Loucy (cell line): ENCODE measurements around the gene MANEAL.

Source experiments
- H2AFZ ChIP-seq: fragments of 200-600 bp; sonication (generic); 2 replicates; pipeline ENCODE4 v1.6.0; 2016; ENCODE audit warnings: antibody characterized with exemption, mild to moderate bottlenecking, low read length, moderate library complexity
- H3F3A ChIP-seq: fragments of 200-600 bp; 2 replicates; pipeline ENCODE4 v1.6.0; 2016; ENCODE audit warnings: antibody characterized with exemption, low read depth, mild to moderate bottlenecking
- H3K27me3 ChIP-seq: fragments of 200-600 bp; sonication (generic); 2 replicates; pipeline ENCODE4 v1.6.1; 2014; ENCODE audit warnings: low read length, mild to moderate bottlenecking; ENCODE audit not compliant: insufficient read depth, poor library complexity, severe bottlenecking
- H3K36me3 ChIP-seq: fragments of 200-600 bp; sonication (generic); 2 replicates; pipeline ENCODE4 v1.6.1; 2016; ENCODE audit warnings: low read length; ENCODE audit not compliant: insufficient read depth
- H3K4me1 ChIP-seq: fragments of 200-600 bp; sonication (generic); 2 replicates; pipeline ENCODE4 v1.5.1; 2014; ENCODE audit warnings: low read length, mild to moderate bottlenecking; ENCODE audit not compliant: insufficient read depth, poor library complexity, severe bottlenecking
- H3K4me2 ChIP-seq: fragments of 200-600 bp; sonication (generic); 2 replicates; pipeline ENCODE4 v1.6.0; 2014; ENCODE audit warnings: antibody characterized with exemption, low read length, low read depth, mild to moderate bottlenecking; ENCODE audit not compliant: poor library complexity, severe bottlenecking
- H3K4me3 ChIP-seq: fragments of 200-600 bp; sonication (generic); 2 replicates; pipeline ENCODE4 v1.5.1; 2014; ENCODE audit warnings: low read length, mild to moderate bottlenecking, mixed read lengths; ENCODE audit not compliant: poor library complexity, severe bottlenecking
- H3K79me2 ChIP-seq: fragments of 200-600 bp; sonication (generic); 2 replicates; pipeline ENCODE4 v1.6.1; 2014; ENCODE audit warnings: low read length; ENCODE audit not compliant: insufficient read depth
- H3K9ac ChIP-seq: fragments of 200-600 bp; sonication (generic); 2 replicates; pipeline ENCODE4 v1.6.0; 2014; ENCODE audit warnings: mild to moderate bottlenecking, low read depth, low read length, moderate library complexity; ENCODE audit not compliant: poor library complexity, severe bottlenecking
- H3K9me2 ChIP-seq: fragments of 200-600 bp; sonication (generic); replicated peaks from 2 replicates; pipeline ENCODE4 v1.6.1; 2016; ENCODE audit warnings: low read depth, low read length, mixed read lengths
- H3K9me3 ChIP-seq: fragments of 200-600 bp; sonication (generic); 2 replicates; pipeline ENCODE4 v1.6.1; 2014; ENCODE audit warnings: mild to moderate bottlenecking, antibody characterized with exemption, low read length, low read depth; ENCODE audit not compliant: insufficient read depth
- H4K20me1 ChIP-seq: fragments of 200-600 bp; sonication (generic); 2 replicates; pipeline ENCODE4 v1.6.0; 2014; ENCODE audit warnings: antibody characterized with exemption, low read length, mild to moderate bottlenecking; ENCODE audit not compliant: insufficient read depth, poor library complexity, severe bottlenecking
- CTCF ChIP-seq: fragments of 200-600 bp; sonication (generic); conservative IDR thresholded peaks from 2 replicates; pipeline ENCODE4 v1.5.1; 2014; ENCODE audit warnings: mild to moderate bottlenecking, antibody characterized with exemption, low read length
- EZH2phosphoT487 ChIP-seq: fragments of 200-600 bp; IDR thresholded peaks from 2 replicates; pipeline ENCODE4 v1.6.1; 2018; ENCODE audit warnings: antibody characterized with exemption, mild to moderate bottlenecking, moderate library complexity, borderline replicate concordance

Gene MANEAL

GRCh38 chr1:37828410-37829074 is 34.9 kb downstream of the MANEAL start:
- Histone ChIP-seq H3K4me1 (no peaks in the 10 kb centered on the region), H3F3A (no peaks in the 10 kb centered on the region), H3K36me3 (peaks cover 54% of the 10 kb centered on the region; the same call in 1 of the 2 replicates)

DNA sequence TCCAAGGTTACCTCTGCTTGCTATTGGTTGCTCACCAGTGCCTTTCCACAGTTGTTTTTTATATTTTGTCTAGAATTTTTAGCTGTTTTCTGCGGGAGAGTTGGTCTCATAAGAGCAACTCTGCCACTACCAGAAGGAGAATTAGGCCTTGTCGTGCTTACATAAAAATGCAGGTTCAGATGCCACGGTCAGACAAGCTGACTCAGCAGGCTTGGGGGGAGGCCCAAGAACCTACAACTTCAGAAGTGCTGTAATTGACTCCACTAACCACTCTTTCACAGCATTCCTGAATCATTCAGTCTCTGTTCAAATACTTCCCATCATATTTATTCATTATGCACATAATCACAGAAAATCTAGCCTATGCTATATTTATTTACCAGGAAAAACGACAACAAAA is 37.5 kb downstream of the MANEAL start:
- H3K27me3 ChIP-seq, result no peaks in the 10 kb centered on the region
- H3K9me3 ChIP-seq, result no peaks in the 10 kb centered on the region
- no peak overlapping the region for H2AFZ ChIP-seq
- H3K9me2 ChIP-seq, result no peaks in the 10 kb centered on the region
- no peaks in the 10 kb centered on the region for H3K4me1 ChIP-seq
- H3K36me3 ChIP-seq, result peaks cover 71% of the 10 kb centered on the region; the same call in 1 of the 2 replicates
- H3K4me2 ChIP-seq, result no peak overlapping the region
- no peak overlapping the region for H3K4me3 ChIP-seq
- TF ChIP-seq EZH2phosphoT487, result no peak
- TF ChIP-seq CTCF, result no peak
- no peaks in the 10 kb centered on the region for H3K79me2 ChIP-seq
- no peaks in the 10 kb centered on the region for H3F3A ChIP-seq
- H4K20me1 ChIP-seq, result no peaks in the 10 kb centered on the region
- H3K9ac ChIP-seq, result no peak overlapping the region

More at GRCh38 chr1:37828410-37829074, 34.9 kb downstream of the MANEAL start:
- Histone ChIP-seq H3K4me2 (no peak overlapping the region), H3K9ac (no peak overlapping the region), H3K9me3 (no peaks in the 10 kb centered on the region), H3K9me2 (no peaks in the 10 kb centered on the region), H3K4me3 (no peak overlapping the region), H4K20me1 (no peaks in the 10 kb centered on the region), H3K79me2 (no peaks in the 10 kb centered on the region), H2AFZ (no peak overlapping the region), H3K27me3 (no peaks in the 10 kb centered on the region)
- TF ChIP-seq CTCF, result no peak
- TF ChIP-seq EZH2phosphoT487, result no peak

DNA sequence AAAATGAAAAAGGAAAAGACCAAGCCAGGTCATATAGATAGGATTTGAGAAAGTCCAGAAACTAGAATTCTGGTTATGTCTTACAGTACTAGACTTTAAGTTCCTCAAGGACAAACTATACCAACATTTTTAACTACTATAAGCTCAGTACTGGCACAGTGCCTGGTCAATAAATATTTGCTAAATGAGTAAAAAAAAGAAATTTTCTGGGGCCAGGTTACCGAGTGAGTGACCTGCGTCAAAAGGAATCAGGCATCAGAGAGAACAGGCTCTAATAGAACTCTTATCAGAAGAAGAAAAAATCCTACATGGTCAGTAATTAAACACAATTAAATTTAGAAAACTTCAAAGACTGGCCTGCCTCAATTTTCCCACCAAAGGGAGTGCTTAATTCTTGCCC is 38.2 kb downstream of the MANEAL start:
- H3F3A ChIP-seq, result no peaks in the 10 kb centered on the region
- no peak overlapping the region for H3K4me2 ChIP-seq
- H3K9ac ChIP-seq, result no peak overlapping the region
- H3K27me3 ChIP-seq, result no peaks in the 10 kb centered on the region
- no peaks in the 10 kb centered on the region for H3K9me2 ChIP-seq
- H4K20me1 ChIP-seq, result no peaks in the 10 kb centered on the region
- peaks cover 70% of the 10 kb centered on the region; the same call in 1 of the 2 replicates for H3K36me3 ChIP-seq
- no peak for TF ChIP-seq CTCF
- TF ChIP-seq EZH2phosphoT487, result no peak
- no peaks in the 10 kb centered on the region for H3K9me3 ChIP-seq
- H3K4me3 ChIP-seq, result no peak overlapping the region
- no peaks in the 10 kb centered on the region for H3K4me1 ChIP-seq
- no peak overlapping the region for H2AFZ ChIP-seq
- H3K79me2 ChIP-seq, result no peaks in the 10 kb centered on the region
